ENCODE results near the gene MYH10.

- TF ChIP-seq CTCF (conservative IDR thresholded peaks at IDR 0.05) (no peak), EZH2 (IDR thresholded peaks at IDR 0.05; ENCODE audit: low read depth) (no peak)
These were observed 160.0 kb downstream of the MYH10 start for GRCh38 chr17:8470447-8471047.

Measured in PC-9 (cell line).